H7 (cell line): Measurements from ENCODE around the gene LPP. TPM values are rescaled to one million over a fixed set of nuclear protein-coding genes. Genes with fewer than 3 reads are reported as not detected.

Source experiments
- DNase-seq: peaks from one replicate; pipeline ENCODE4 v3.0.0; 2012
- H3K27me3 ChIP-seq: 2 replicates; pipeline ENCODE4 v1.6.0; 2011; ENCODE audit warnings: mild to moderate bottlenecking, low read length; ENCODE audit not compliant: control insufficient read depth, insufficient read depth
- H3K36me3 ChIP-seq: replicated peaks from 2 replicates; pipeline ENCODE4 v1.5.1; 2011; ENCODE audit warnings: low read length; ENCODE audit not compliant: control insufficient read depth, insufficient read depth
- H3K4me3 ChIP-seq: 2 replicates; pipeline ENCODE4 v1.5.1; 2011; ENCODE audit warnings: low read depth, mild to moderate bottlenecking, control low read depth, low read length, moderate library complexity; ENCODE audit not compliant: insufficient read depth
- total RNA-seq: library from RNA; depleted of rRNA; stranded (reverse); fragments of >200 nt; shearing (Covaris generic); gene quantifications from 2 replicates; pipeline ENCODE4 v1.2.3, GENCODE V29; 2014

Gene LPP
- total RNA-seq, 1 experiment from 2014 or later = 14.5 TPM

GRCh38 chr3:188719545-188719944 is 565.6 kb downstream of the LPP start:
- DNase-seq = no peak
- Histone ChIP-seq H3K36me3 (no peaks in the 10 kb centered on the region), H3K27me3 (no peaks in the 10 kb centered on the region), H3K4me3 (no peak overlapping the region)

- Histone ChIP-seq H3K36me3 (no peaks in the 10 kb centered on the region), H3K27me3 (no peaks in the 10 kb centered on the region), H3K4me3 (no peak overlapping the region)
- no peak for DNase-seq
Observed at GRCh38 chr3:188720215-188720614, 566.3 kb downstream of the LPP start.

GRCh38 chr3:188720636-188721035 is 566.7 kb downstream of the LPP start:
- Histone ChIP-seq H3K4me3 (no peak overlapping the region), H3K36me3 (no peaks in the 10 kb centered on the region), H3K27me3 (no peaks in the 10 kb centered on the region)
- no peak for DNase-seq

- no peak for DNase-seq
- Histone ChIP-seq H3K4me3 (no peak overlapping the region), H3K36me3 (no peaks in the 10 kb centered on the region), H3K27me3 (no peaks in the 10 kb centered on the region)
Observed at GRCh38 chr3:188721312-188721711, 567.4 kb downstream of the LPP start.

- Histone ChIP-seq H3K36me3 (no peaks in the 10 kb centered on the region), H3K4me3 (no peak overlapping the region), H3K27me3 (no peaks in the 10 kb centered on the region)
- no peak for DNase-seq
Observed at GRCh38 chr3:188721990-188722389, 568.0 kb downstream of the LPP start.

- DNase-seq = no peak
- Histone ChIP-seq H3K27me3 (no peaks in the 10 kb centered on the region), H3K36me3 (no peaks in the 10 kb centered on the region), H3K4me3 (no peak overlapping the region)
Observed at GRCh38 chr3:188722963-188723362, 569.0 kb downstream of the LPP start.

- no peak for DNase-seq
- H3K36me3 ChIP-seq = no peaks in the 10 kb centered on the region
- H3K4me3 ChIP-seq = no peak overlapping the region
- no peaks in the 10 kb centered on the region for H3K27me3 ChIP-seq
Observed at GRCh38 chr3:188727052-188727451, 573.1 kb downstream of the LPP start.

- H3K36me3 ChIP-seq = no peaks in the 10 kb centered on the region
- no peaks in the 10 kb centered on the region for H3K27me3 ChIP-seq
- DNase-seq = no peak
- H3K4me3 ChIP-seq = no peak overlapping the region
Observed at GRCh38 chr3:188728371-188728896, 574.5 kb downstream of the LPP start.

GRCh38 chr3:188729422-188729821 is 575.5 kb downstream of the LPP start:
- no peak for DNase-seq
- Histone ChIP-seq H3K36me3 (no peaks in the 10 kb centered on the region), H3K27me3 (no peaks in the 10 kb centered on the region), H3K4me3 (no peak overlapping the region)

- DNase-seq = no peak
- no peak overlapping the region for H3K4me3 ChIP-seq
Observed at GRCh38 chr3:188734395-188734794, 580.4 kb downstream of the LPP start.

GRCh38 chr3:188739511-188739910 is 585.6 kb downstream of the LPP start:
- DNase-seq = no peak
- Histone ChIP-seq H3K27me3 (no peaks in the 10 kb centered on the region), H3K4me3 (no peak overlapping the region), H3K36me3 (no peaks in the 10 kb centered on the region)

More at GRCh38 chr3:188734395-188734794, 580.4 kb downstream of the LPP start:
- no peaks in the 10 kb centered on the region for H3K36me3 ChIP-seq
- no peaks in the 10 kb centered on the region for H3K27me3 ChIP-seq

GRCh38 chr3:188740010-188740409 is 586.1 kb downstream of the LPP start:
- Histone ChIP-seq H3K4me3 (no peak overlapping the region), H3K27me3 (no peaks in the 10 kb centered on the region), H3K36me3 (no peaks in the 10 kb centered on the region)
- no peak for DNase-seq

GRCh38 chr3:188742755-188743550 is 589.0 kb downstream of the LPP start:
- H3K36me3 ChIP-seq = no peaks in the 10 kb centered on the region
- H3K27me3 ChIP-seq = no peaks in the 10 kb centered on the region
- no peak overlapping the region for H3K4me3 ChIP-seq
- no peak for DNase-seq

GRCh38 chr3:188744166-188744565 is 590.2 kb downstream of the LPP start:
- Histone ChIP-seq H3K27me3 (no peaks in the 10 kb centered on the region), H3K36me3 (no peaks in the 10 kb centered on the region), H3K4me3 (no peak overlapping the region)
- no peak for DNase-seq

- no peak for DNase-seq
- H3K27me3 ChIP-seq = no peaks in the 10 kb centered on the region
- H3K4me3 ChIP-seq = no peak overlapping the region
- H3K36me3 ChIP-seq = no peaks in the 10 kb centered on the region
Observed at GRCh38 chr3:188745031-188745430, 591.1 kb downstream of the LPP start.
